ENCODE results near the gene RBM42.

GRCh38 chr19:35665157-35665556, 36.3 kb downstream of the RBM42 start:
- no peak for TF ChIP-seq ZBTB7B (CRISPR knock-in tag; IDR thresholded peaks at IDR 0.05)
- no peak for TF ChIP-seq ZNF562 (CRISPR knock-in tag; IDR thresholded peaks at IDR 0.05; ENCODE audit: borderline replicate concordance)
- TF ChIP-seq ZNF883 (CRISPR knock-in tag; IDR thresholded peaks at IDR 0.05; ENCODE audit: not compliant biosample characterization), result no peak
- TF ChIP-seq JUNB (CRISPR knock-in tag; IDR thresholded peaks at IDR 0.05; ENCODE audit: borderline replicate concordance), result no peak
- no peak for TF ChIP-seq IRF2 (CRISPR knock-in tag; IDR thresholded peaks at IDR 0.05)
- no peak for TF ChIP-seq JDP2 (CRISPR knock-in tag; IDR thresholded peaks at IDR 0.05; ENCODE audit: borderline replicate concordance)
- no peak for TF ChIP-seq ZSCAN30 (CRISPR knock-in tag; IDR thresholded peaks at IDR 0.05)
- no peak for TF ChIP-seq ZNF121 (CRISPR knock-in tag; IDR thresholded peaks at IDR 0.05)
- no peak for TF ChIP-seq CREB1 (IDR thresholded peaks at IDR 0.05)
- TF ChIP-seq CREB1 (CRISPR knock-in tag; IDR thresholded peaks at IDR 0.05), result no peak
- no peak for TF ChIP-seq IKZF4 (CRISPR knock-in tag; IDR thresholded peaks at IDR 0.05; ENCODE audit: borderline replicate concordance, low read depth, not compliant biosample characterization)
- no peak for TF ChIP-seq NCOR1 (IDR thresholded peaks at IDR 0.05; ENCODE audit: borderline replicate concordance, low read length)
- TF ChIP-seq KLF15 (CRISPR knock-in tag; IDR thresholded peaks at IDR 0.05; ENCODE audit: borderline replicate concordance), result no peak
